Measurements from ENCODE around the gene MARCO. TPM values are rescaled to one million over a fixed set of nuclear protein-coding genes. Genes with fewer than 3 reads are reported as not detected.

Gene MARCO
- total and polyA plus RNA-seq, 2 of the 8 experiments (the other 6 are each of a cell fraction or from before 2014, with no cell fraction given), result not detected

- no peak overlapping the region for H2BK5ac ChIP-seq (ENCODE audit: low read depth, low read length)
- H3K18ac ChIP-seq (ENCODE audit: extremely low read depth, low read length), result no peak overlapping the region
- H3K79me2 ChIP-seq (ENCODE audit: control insufficient read depth in 1 of 2, insufficient read depth in 2 of 2, low read length in 2 of 2), result no peaks in the 10 kb centered on the region
- no peak overlapping the region for H2BK12ac ChIP-seq (ENCODE audit: low read depth, low read length)
- H3K27ac ChIP-seq (ENCODE audit: low read depth, low read length), result no peak overlapping the region
- DNase-seq (ENCODE audit: low read depth in 1 of 2, low spot score in 2 of 2), result no peak
- H3K79me1 ChIP-seq (ENCODE audit: low read depth, low read length), result no peaks in the 10 kb centered on the region
- no peak overlapping the region for H2BK120ac ChIP-seq (replicated peaks; ENCODE audit: low read depth, low read length)
- H3K23me2 ChIP-seq (ENCODE audit: low read depth, low read length), result no peaks in the 10 kb centered on the region
- no peaks in the 10 kb centered on the region; a peak in 1 of 8 replicates for H3K36me3 ChIP-seq (ENCODE audit: control insufficient read depth in 2 of 4, insufficient read depth in 4 of 4, low read length in 3 of 4)
- H3K4me3 ChIP-seq (ENCODE audit: extremely low read depth in 1 of 4, insufficient read depth in 2 of 4, low read depth in 3 of 4, low read length in 4 of 4), result no peak overlapping the region
- ChIA-PET POLR2A (ENCODE audit: partially characterized antibody) (no interaction called here), CTCF (ENCODE audit: partially characterized antibody) (interaction anchor here (0.7 to 4.3 kb wide), 2 partner anchors 22 to 24 kb away, joined by 3 to 21 read pairs; no protein-coding TSS in a partner anchor)
- no peak for TF ChIP-seq KDM4A (IDR thresholded peaks at IDR 0.05; ENCODE audit: low read depth, low read length, severe bottlenecking)
- TF ChIP-seq TAF1 (IDR thresholded peaks at IDR 0.05; ENCODE audit: low read depth, low read length), result no peak
- no peak for TF ChIP-seq TCF12 (IDR thresholded peaks at IDR 0.05; ENCODE audit: low read depth, low read length)
- TF ChIP-seq CHD2 (IDR thresholded peaks at IDR 0.05; ENCODE audit: low read length), result no peak
- TF ChIP-seq HDAC6 (IDR thresholded peaks at IDR 0.05; ENCODE audit: low read depth, low read length), result no peak
- no peak for TF ChIP-seq CBX8 (IDR thresholded peaks at IDR 0.05; ENCODE audit: borderline replicate concordance, low read depth, low read length)
- no peak for TF ChIP-seq KDM1A (IDR thresholded peaks at IDR 0.05; ENCODE audit: borderline replicate concordance, low read length)
- no peak for TF ChIP-seq SRF (IDR thresholded peaks at IDR 0.05; ENCODE audit: low read depth, low read length)
- no peak overlapping the region for H4K91ac ChIP-seq (replicated peaks; ENCODE audit: insufficient read length, low read length)
- H3K14ac ChIP-seq (ENCODE audit: insufficient read length), result no peak overlapping the region
- H3K9ac ChIP-seq (replicated peaks in 1 of 4; ENCODE audit: extremely low read depth in 1 of 4, low read depth in 3 of 4, low read length in 3 of 4), result no peak overlapping the region
- H3K4me1 ChIP-seq (replicated peaks in 1 of 4; ENCODE audit: control insufficient read depth in 3 of 4, insufficient read depth in 4 of 4, low read length in 3 of 4), result peaks cover 0 to 4% (median 0%) of the 10 kb centered on the region in 4 experiments; a peak in 1 of 7 replicates
- WGBS, 2 experiments (ENCODE audit: extremely low coverage in 1 of 2, insufficient coverage in 1 of 2, insufficient read length in 1 of 2, insufficient replicate concordance in 2 of 2, low coverage in 1 of 2, low lambda C conversion rate in 2 of 2, missing lambda C conversion rate in 1 of 2), result 84% methylated on average over 4 of the region's 4 CpGs; no CpG with 5 or more reads in 1 of the 2 experiments
- no peak overlapping the region for H3K56ac ChIP-seq (replicated peaks; ENCODE audit: insufficient read length, low read depth, low read length)
- no peak for FAIRE-seq
- H3K23ac ChIP-seq (ENCODE audit: insufficient read length), result no peak overlapping the region
- no peak overlapping the region for H4K5ac ChIP-seq (ENCODE audit: insufficient read length, low read depth, low read length)
- no peak overlapping the region for H2BK20ac ChIP-seq (ENCODE audit: low read length)
- no peak overlapping the region for H4K8ac ChIP-seq (ENCODE audit: extremely low read depth, insufficient read depth, low read length)
- H3K9me3 ChIP-seq (ENCODE audit: insufficient read depth in 2 of 2, low read depth in 1 of 2, low read length in 1 of 2), result peaks cover 0 to 5% of the 10 kb centered on the region in 2 experiments; a peak in 2 of 4 replicates
- no peak overlapping the region for H3K4ac ChIP-seq (replicated peaks; ENCODE audit: insufficient read length, low read depth, low read length)
- H4K20me1 ChIP-seq (replicated peaks in 1 of 2; ENCODE audit: control insufficient read depth in 1 of 2, insufficient read depth in 2 of 2, low read length in 2 of 2), result no peaks in the 10 kb centered on the region
- no peak overlapping the region for H2AFZ ChIP-seq (ENCODE audit: low read length)
- H2BK15ac ChIP-seq (ENCODE audit: low read length), result no peak overlapping the region
- no peaks in the 10 kb centered on the region for H3K27me3 ChIP-seq (replicated peaks in 1 of 4; ENCODE audit: control insufficient read depth in 3 of 4, extremely low read depth in 1 of 4, insufficient read depth in 3 of 4, low read length in 3 of 4)
- no peak overlapping the region for H3K4me2 ChIP-seq (ENCODE audit: insufficient read depth in 1 of 2, low read depth in 2 of 2, low read length in 2 of 2)
- no peak overlapping the region for H2AK5ac ChIP-seq (ENCODE audit: low read depth, low read length)
Observed at GRCh38 chr2:118906186-118906585, 35.8 kb upstream of the MARCO start.

Measured in H1 (cell line).